SJCRH30 (cell line): ENCODE results near the gene MIOS. TPM values are rescaled to one million over a fixed set of nuclear protein-coding genes. Genes with fewer than 3 reads are reported as not detected.

Experiments
- total RNA-seq: library from RNA; depleted of rRNA; stranded (reverse); fragments of >200 nt; shearing (Covaris generic); gene quantifications from 2 replicates; pipeline ENCODE4 v1.2.3, GENCODE V29; 2014; rRNA removed

The MIOS gene
- total RNA-seq, 1 experiment from 2014 or later: 44.4 TPM

Other genes starting within 250 kb of the MIOS start
- gene COL28A1, start 31.0 kb upstream of the MIOS start, total RNA-seq: 0.02 and 0.03 TPM in 2 replicates
- 13.2 and 15.6 TPM in 2 replicates for gene UMAD1, start 73.9 kb downstream of the MIOS start, total RNA-seq
- gene RPA3, start 151.7 kb downstream of the MIOS start, total RNA-seq: 88.8 and 91.5 TPM in 2 replicates